Type B pancreatic cell (in vitro differentiated cells): ENCODE results near the gene DLK1. TPM values are rescaled to one million over a fixed set of nuclear protein-coding genes. Genes with fewer than 3 reads are reported as not detected.

Experiments used
- DNase-seq: peaks from one replicate; pipeline ENCODE4 v3.0.0; 2021; ENCODE audit warnings: mixed read lengths; ENCODE audit not compliant: unreplicated experiment; ENCODE audit errors: extremely low spot score
- H3K27ac Mint-ChIP-seq: 2 replicates; pipeline ENCODE4 v1.8.0; 2021; ENCODE audit warnings: mild to moderate bottlenecking, mixed read lengths
- H3K27me3 Mint-ChIP-seq: 2 replicates; pipeline ENCODE4 v1.8.0; 2021; ENCODE audit warnings: mixed read lengths
- H3K36me3 Mint-ChIP-seq: 2 replicates; pipeline ENCODE4 v1.8.0; 2021; ENCODE audit warnings: mixed read lengths
- H3K4me1 Mint-ChIP-seq: one replicate; pipeline ENCODE4 v1.8.0; 2021; ENCODE audit warnings: mixed read lengths; ENCODE audit not compliant: unreplicated experiment
- H3K4me3 Mint-ChIP-seq: 2 replicates; pipeline ENCODE4 v1.8.0; 2021; ENCODE audit warnings: mild to moderate bottlenecking, mixed read lengths
- H3K9me3 Mint-ChIP-seq: 2 replicates; pipeline ENCODE4 v1.8.0; 2021; ENCODE audit warnings: mixed read lengths
- CTCF ChIP-seq: fragments of 200-600 bp; sonication (generic); conservative IDR thresholded peaks from 2 replicates; pipeline ENCODE4 v1.5.0; 2021; ENCODE audit warnings: antibody characterized with exemption, mild to moderate bottlenecking
- total RNA-seq: library from RNA; stranded (reverse); gene quantifications from 2 replicates; pipeline ENCODE4 v1.2.1, GENCODE V29; 2021; ENCODE audit warnings: low replicate concordance

DLK1 gene
- total RNA-seq, 1 donor from 2014 or later = 149 TPM

GRCh38 chr14:100679707-100680438 lies 46.8 kb upstream of the DLK1 start:
- Mint-ChIP-seq H3K4me1 (peaks cover 42% of the 10 kb centered on the region), H3K9me3 (no peaks in the 10 kb centered on the region), H3K4me3 (no peak overlapping the region), H3K36me3 (no peaks in the 10 kb centered on the region), H3K27ac (peak overlapping the region; percentile 21), H3K27me3 (peaks cover 8% of the 10 kb centered on the region)
- no peak for DNase-seq
- TF ChIP-seq CTCF = no peak

GRCh38 chr14:100680439-100681051 lies 46.1 kb upstream of the DLK1 start:
- Mint-ChIP-seq H3K27ac (no peak overlapping the region), H3K36me3 (no peaks in the 10 kb centered on the region), H3K9me3 (no peaks in the 10 kb centered on the region), H3K4me1 (peaks cover 39% of the 10 kb centered on the region), H3K4me3 (no peak overlapping the region), H3K27me3 (peaks cover 4% of the 10 kb centered on the region)
- no peak for TF ChIP-seq CTCF
- DNase-seq = no peak

- no peak overlapping the region for H3K27ac Mint-ChIP-seq
- peaks cover 34% of the 10 kb centered on the region for H3K4me1 Mint-ChIP-seq
- H3K4me3 Mint-ChIP-seq = no peak overlapping the region
- H3K27me3 Mint-ChIP-seq = peaks cover 4% of the 10 kb centered on the region
- no peaks in the 10 kb centered on the region for H3K36me3 Mint-ChIP-seq
- H3K9me3 Mint-ChIP-seq = no peaks in the 10 kb centered on the region
- no peak for DNase-seq
- TF ChIP-seq CTCF = no peak
These were observed 45.6 kb upstream of the DLK1 start for GRCh38 chr14:100681111-100681510.

- Mint-ChIP-seq H3K36me3 (no peaks in the 10 kb centered on the region), H3K4me3 (no peak overlapping the region), H3K4me1 (peaks cover 32% of the 10 kb centered on the region), H3K27ac (no peak overlapping the region), H3K27me3 (peaks cover 4% of the 10 kb centered on the region), H3K9me3 (no peaks in the 10 kb centered on the region)
- no peak for TF ChIP-seq CTCF
- no peak for DNase-seq
These were observed 43.9 kb upstream of the DLK1 start for GRCh38 chr14:100682749-100683148.

- no peak overlapping the region for H3K27ac Mint-ChIP-seq
- H3K4me3 Mint-ChIP-seq = no peak overlapping the region
- TF ChIP-seq CTCF = no peak
- no peaks in the 10 kb centered on the region for H3K36me3 Mint-ChIP-seq
- H3K4me1 Mint-ChIP-seq = peaks cover 35% of the 10 kb centered on the region
- DNase-seq = no peak
- peaks cover 4% of the 10 kb centered on the region for H3K27me3 Mint-ChIP-seq
- no peaks in the 10 kb centered on the region for H3K9me3 Mint-ChIP-seq
These were observed 43.1 kb upstream of the DLK1 start for GRCh38 chr14:100683578-100683977.
